GOT3 (cell line): Measurements from ENCODE around the gene EEF2K.
A peak's percentile ranks its signal among the peaks of the same experiment; 100 is the strongest.
"Not testable (repeated sequence)": the region's sequence is repeated elsewhere in the genome, so short reads cannot be mapped to it uniquely, and the experiment has no call there.

ENCODE experiments used
- DNase-seq: peaks from one replicate; lab custom pipeline; 2025; ENCODE audit warnings: mixed read lengths; lab: John Stamatoyannopoulos, UW

The EEF2K gene

DNA sequence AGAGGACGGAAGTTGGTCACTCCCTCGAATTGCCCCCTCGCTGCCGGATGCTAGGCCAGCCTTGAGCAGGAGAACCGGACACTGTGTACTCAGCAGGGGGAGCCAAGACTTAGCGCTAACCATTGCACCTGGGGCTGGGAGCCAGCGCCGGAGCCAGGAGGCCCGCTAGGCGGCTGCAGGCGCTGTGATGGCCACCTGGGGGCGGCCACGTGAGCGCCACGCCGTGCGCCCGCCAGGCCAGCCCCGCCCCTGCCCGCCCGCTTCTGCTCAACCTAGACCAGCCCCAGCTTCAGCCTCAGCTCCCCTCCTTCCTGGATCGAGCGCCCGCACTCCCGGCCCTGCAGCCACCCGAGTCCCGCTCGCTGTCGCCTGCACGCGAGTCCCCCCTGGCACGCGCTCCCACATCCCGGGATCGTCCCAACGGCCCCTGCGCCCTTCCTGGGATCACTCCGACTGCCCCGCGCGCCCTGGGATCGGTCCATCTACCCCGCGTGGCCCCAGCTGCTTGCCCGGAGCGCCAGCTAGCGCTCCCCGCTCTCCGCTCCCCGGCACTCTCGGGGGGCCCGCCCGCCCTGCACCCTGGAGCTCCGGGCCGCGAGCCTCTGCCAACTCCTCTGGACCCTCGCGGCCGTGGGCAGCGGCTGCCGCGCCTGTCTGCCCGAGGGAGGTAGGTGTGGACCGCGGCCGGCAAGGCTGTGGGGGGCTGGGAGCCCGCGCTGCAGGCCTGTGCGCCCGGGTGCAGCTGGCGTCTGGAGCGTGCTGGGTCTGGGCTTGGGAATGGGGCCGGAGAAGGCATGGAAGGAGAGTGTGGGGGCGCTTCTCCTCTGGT is at the start of gene EEF2K:
TSS of gene EEF2K (plus strand) at position 266 of the 829 bp plus-strand sequence. CDS start 19,452 bp downstream, outside the sequence.
- DNase-seq, result peak; percentile 79

DNA sequence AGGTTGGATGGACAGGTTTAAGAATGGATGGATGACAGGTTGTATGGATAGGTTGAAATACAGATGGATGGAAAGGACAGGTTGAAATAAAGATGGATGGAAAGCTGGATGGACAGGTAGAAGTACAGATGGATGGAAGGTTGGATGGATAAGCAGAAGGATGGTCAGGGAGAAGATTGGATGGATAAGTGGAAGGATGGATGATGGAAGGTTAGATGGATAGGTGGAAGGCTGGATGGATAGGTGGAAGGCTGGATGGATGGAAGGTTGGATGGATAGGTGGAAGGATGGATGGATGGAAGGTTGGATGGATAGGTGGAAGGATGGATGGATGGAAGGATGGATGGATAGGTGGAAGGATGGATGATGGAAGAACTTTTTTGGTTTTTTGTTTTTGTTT is 44.7 kb upstream of the EEF2K start:
- no peak for DNase-seq

DNA sequence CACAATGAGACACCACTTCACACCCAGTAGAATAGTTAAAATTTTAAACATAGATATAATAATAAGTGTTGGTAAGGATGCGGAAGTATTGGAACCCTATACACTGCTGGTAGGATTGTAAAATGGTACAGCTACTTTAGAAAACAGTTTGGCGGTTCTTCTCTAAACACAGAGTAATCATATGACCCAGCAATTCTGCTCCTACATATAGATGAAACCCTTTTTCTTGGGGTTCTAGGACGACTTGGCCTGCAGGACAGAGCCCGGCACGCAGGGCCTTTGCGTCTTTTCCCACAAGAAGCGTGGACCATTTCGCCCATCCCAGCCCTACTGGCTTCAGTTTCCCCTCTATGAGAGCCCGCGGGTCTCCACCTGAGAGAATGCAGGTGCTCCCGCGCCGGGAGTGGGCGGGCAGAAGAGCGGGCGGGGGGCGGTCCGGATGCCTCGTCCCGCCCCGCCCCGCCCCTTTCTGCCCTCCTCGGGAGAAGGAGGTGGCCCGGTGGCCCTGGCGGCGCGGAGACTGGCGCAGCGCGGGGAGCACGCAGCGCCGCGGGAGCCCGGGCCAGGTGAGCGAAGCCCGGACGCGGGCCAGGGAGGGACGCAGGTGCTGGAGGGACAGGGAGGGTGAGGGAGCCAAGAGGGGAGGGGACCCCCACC is 44.0 kb upstream of the EEF2K start, which contains the start of gene SDR42E2:
TSS of gene SDR42E2 (plus strand) at position 508 of the 657 bp plus-strand sequence. CDS start 3,077 bp downstream, outside the sequence.
- no peak for DNase-seq

DNA sequence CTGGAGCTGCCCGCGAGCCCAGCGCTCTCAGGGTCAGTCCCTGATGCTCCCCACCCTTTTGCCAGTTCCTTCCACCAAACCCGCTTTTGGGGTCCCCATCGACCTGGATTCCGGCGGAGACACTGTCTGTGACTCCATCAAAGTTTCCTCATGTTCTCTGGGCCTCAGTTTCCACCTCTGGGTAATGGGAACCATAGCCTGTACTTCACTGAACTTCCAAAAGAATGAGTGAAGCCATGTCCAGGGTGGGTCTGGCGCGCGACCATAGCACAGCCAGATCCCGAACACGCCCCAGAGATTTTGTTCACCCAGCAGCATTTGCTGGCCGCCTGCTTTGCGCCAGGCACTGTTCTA is 43.4 kb upstream of the EEF2K start:
- DNase-seq, result no peak

DNA sequence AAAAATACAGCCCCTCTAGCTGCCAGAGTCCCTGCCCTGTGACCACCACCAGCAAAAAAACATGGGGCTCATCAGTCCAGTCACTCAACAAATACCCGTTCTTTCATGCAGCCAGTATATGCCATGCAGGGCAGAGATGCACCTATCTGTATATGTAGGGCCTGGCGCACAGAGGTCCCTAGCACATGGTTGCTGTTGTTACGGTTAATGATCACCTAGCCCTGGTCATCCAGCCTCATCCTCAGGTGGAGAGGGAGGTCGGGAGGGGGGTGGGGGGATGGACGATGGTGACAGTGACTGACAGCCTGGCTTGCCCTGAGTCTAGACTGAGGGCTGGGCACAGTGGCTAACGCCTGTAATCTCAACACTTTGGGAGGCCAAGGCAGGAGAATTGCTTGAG is 42.3 kb upstream of the EEF2K start:
- no peak for DNase-seq

DNA sequence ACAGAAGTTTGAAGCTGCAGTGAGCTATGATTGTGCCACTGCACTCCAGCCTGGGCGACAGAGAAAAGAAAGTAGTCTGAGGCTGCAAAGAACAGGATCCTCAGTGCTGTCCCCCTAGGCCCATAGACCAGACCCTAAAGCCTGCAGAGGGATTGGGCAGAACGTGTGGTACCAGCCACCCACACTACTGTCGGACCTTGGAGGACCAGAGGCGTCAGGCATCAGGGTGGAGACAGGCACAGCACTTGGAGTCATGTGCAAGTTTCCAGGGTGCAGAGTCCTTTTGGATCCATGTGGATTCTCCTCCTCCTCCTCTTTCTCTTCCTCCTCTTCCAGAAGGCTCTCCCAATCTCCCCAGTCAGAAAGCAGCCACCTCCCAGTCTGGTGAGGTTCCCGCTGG is 41.6 kb upstream of the EEF2K start:
- no peak for DNase-seq

DNA sequence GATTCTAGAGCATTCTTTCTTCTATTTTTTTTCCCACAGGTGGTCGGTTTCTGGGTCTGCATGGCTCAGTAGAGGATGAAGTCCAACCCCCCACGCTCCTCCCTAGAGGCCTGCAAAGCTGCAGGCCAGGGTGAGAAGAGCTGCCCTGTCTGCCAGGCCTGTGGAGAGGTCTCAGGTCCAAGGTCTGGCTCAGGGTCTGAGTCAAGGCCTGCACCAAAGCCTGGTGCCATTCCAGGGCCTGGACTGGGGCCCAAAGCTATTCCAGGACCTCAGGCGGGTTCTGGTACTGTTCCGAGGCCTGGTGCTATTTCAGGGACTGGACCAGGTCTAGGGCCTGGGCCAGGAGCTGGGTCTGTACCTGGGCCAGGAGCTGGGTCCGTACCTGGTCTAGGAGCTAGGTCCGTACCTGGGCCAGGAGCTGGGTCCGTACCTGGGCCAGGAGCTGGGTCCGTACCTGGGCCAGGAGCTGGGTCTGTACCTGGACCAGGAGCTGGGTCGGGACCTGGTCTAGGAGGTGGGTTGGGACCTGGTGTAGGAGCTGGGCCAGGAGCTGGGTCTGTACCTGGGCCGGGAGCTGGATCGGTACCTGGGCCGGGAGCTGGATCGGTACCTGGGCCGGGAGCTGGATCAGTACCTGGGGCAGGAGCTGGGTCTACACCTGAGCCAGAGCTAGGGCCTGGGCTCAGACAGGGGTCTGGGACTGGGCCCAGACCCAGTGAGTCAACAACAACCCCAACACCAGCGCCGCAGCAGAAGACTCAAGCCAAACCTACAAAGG is 40.4 kb upstream of the EEF2K start:
- no peak for DNase-seq

DNA sequence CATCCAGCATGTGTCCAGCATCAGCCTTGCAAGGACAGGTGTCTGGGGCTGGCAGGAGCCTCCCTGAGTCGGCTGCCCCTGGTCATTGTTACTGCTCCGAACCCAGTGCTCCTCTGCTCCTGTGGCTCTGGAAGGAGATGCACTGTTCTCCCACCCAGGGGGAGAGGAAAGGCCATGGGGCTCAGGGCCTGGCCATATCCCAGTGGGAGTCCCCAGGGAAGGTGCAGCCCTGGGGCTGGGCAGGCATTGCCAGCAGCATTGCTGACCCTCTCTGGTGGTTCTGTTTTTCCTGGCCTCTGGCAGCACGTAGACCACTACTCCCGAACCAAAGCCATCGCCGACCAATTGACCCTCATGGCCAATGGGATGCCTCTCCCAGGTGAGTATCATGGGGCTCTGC is 34.1 kb upstream of the EEF2K start:
- no peak for DNase-seq

DNA sequence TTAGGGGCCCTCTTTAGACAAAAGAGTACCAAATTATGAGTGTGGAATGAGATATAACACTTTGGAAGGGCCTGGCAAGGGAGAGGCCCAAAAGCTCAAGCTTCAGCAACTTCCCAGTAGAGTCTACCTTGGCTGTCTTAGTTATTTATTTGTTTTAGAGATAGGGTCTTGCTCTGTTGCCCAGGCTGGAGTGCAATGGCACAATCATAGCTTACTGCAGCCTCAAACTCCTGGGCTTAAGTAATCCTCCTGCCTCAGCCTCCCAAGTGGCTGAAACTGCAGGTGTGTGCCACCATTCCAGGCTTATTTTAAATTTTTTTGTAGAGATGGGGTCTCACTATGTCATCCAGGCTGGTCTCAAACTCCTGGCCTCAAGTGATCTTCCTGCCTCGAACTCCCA is 33.4 kb upstream of the EEF2K start:
- not testable (repeated sequence) for DNase-seq

DNA sequence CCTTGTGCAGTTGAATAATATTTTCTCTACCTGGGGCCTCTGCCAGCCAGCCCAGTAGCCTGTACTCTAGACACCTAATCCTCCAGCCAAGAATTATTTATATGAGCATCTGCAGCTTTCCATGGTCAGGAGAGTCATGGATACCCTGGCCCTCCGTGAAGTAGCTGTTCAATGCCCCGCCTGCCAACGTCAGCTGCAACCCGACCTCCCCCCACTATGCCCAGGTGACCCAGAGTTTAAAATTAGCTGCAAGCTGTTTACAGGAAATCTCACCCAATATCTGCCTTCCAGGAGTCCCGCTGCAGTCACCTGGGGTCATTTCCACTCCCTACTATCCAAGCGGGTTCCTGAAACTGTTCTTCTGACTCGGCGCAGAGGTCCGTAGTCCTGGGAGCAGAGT is 31.4 kb upstream of the EEF2K start:
- no peak for DNase-seq

DNA sequence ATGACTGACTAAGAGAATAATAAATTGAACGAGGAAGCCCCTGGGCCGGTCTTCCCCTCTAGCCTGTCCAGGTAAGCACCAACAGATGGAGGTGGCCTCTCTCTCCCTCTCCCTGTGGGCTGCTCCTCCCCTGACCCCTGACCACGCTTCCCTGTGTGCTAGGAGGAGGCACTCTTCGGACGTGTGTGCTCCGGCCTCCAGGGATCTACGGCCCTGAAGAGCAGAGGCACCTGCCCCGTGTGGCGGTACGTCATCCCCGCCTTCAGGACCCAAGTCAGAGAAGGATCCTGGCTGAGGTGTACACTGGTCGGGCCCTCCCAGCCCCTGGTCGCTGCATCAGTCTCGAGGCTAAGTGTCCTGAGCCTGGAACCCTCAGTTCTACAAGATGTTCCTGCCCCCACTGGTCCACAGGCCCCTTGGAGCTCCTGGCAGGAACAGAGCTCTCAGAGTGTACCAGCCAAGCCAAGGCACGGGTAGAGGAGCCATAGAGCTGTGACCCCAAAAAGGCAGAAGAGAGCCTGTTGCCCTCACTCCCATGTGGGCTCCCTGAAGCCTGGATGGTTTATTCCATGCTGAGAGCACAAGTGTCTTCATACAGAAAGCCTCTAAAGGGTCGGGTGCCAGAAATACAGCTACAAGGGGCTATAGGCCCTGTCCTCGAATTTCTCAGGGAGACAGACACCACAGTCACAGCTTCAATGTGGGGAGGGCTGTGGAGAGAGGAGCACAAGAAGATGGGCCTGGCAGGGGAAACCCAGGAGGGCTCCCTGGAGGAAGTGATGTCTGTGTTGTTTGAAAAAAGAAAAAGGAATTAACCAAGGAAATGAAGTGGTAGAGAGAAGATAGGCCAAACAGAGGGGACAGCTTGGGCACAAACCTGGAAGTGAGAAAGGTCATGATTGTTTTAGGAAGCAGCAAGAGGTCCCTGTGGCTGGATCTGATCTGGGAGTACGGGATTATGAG is 27.8 kb upstream of the EEF2K start:
- DNase-seq, result no peak

DNA sequence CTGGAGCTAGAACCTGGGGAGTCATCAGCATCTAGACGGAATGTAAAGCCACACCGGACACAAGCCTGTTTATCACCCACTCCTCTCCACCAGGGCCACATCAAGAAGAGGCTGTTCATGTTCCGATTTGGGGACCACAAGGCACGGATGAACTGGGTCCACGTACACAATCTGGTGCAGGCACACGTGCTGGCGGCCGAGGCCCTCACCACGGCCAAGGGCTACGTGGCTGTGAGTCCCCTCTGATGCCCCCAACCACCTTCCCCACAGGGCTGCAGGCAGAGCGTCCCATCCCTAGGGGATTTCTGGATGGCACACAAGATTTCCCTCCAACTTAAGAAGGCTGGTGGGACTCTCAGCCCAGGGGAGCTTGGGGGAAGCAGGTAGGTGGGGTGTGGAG is 24.7 kb upstream of the EEF2K start:
- DNase-seq, result no peak

DNA sequence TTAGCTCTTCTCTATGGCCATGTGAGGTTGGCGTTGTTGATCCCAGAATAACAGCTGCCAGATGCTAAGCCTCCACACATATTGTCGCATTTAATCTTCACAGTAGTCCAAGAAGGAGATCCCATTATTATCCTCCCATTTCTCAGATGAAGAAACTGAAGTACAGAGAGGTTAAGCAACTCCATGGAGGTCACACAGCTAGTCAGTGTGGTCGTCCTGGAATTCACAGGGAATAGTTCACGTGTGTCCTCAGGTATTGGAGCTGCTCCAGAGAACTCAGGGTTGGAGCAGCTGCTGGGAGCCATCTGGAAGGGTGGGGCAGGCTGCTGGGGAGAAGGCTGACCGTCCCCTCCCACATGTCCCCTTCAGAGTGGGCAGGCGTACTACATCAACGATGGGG is 24.2 kb upstream of the EEF2K start:
- no peak for DNase-seq

DNA sequence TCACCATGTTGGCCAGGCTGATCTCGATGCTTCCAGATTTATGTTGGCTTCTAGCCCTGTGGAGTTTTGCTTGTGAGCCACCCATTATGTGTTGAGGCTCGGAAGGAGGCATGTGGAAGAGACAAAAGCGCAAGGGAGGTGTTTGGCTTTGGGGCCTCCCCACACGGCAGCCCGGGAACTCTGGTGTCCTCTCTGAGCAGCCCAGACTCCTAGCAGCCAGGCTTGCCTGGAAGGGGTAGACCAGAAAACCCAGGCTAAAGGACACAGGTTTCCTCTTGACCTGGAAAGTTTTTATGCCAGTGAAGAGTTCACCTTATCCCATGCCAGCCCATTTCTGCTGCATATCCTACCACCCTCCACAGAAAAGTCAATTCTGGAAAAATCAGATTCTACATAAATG is 22.7 kb upstream of the EEF2K start:
- DNase-seq, result no peak

DNA sequence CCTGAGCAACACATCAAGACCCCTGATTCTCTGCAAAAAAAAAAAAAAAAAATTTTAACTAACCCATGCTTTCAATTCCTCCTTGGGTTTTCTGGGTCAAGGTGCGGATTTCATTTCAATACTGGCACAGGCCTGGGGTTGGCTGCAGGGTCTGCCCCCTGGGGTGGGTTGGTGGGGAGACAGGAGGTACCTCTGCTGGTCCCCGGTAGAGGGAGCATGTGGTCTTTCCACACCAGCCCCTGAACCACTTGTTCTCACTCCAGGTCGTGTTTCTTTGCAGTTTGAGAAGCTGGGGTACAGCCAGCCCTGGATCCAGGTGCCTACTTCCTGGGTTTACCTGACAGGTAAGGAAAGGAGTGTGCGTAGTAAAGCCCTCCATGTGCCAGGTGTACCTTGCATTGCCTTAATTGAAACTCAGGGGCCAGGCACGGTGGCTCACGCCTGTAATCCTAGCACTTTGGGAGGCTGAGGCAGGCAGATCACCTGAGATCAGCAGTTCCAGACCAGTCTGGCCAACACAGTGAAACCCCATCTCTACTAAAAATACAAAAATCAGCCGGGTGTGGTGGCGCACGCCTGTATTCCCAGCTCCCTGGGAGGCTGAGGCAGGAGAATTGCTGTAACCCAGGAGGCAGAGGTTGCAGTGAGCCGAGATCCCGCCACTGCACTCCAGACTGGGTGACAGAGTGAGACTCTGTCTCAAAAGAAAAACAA is 22.0 kb upstream of the EEF2K start:
- no peak for DNase-seq

DNA sequence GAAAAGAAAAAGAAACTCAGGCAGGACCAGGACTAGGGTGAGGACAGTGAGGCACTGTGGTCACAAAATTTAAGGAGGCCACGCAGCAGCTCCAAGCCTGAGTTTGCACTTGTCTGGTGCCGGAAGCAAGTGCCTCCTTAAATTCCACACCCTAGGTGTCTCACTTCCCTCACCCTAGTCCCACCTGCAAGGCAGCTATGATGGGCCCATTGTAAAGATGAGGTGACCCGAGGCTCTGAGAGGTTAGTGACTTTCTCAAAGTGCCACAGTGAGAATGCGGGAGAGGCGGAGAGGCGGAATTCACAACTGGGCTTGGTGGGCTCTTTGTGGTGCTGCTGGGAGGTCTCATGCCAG is 21.5 kb upstream of the EEF2K start:
- DNase-seq, result no peak

DNA sequence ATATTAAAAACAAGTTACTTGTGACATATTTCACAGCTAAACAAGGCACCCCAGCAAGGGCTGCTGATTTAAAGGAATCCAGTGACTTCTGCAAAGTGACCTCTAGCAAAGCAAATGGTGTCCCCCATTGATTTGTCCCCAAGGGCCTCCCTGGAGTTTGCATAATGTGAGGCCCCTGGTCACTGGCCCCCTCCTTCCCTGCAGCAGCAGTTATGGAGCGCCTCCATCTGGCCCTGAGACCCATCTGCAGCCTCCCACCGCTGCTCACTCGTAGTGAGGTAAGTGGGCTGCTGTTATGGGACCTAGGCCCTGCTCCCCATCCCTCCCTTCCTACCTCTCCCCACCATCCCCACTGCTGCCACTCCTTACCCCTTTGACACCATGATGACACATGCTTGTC is 19.6 kb upstream of the EEF2K start:
- no peak for DNase-seq

DNA sequence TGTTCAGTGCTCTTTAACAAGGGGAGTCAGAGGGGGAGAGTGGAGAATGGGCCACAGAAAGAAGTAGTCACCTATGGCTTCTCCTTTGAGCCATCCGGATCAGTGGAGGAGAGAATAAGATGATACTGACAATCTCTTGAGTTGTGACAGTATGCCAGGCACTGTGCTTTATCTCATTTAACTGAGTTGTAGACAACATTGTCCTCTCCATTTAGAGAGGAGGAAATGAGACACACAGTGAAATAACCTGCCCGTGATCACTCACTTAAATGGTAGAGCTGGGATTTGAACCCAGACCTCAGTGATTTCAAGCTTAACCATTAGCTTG is 17.8 kb upstream of the EEF2K start:
- no peak for DNase-seq

DNA sequence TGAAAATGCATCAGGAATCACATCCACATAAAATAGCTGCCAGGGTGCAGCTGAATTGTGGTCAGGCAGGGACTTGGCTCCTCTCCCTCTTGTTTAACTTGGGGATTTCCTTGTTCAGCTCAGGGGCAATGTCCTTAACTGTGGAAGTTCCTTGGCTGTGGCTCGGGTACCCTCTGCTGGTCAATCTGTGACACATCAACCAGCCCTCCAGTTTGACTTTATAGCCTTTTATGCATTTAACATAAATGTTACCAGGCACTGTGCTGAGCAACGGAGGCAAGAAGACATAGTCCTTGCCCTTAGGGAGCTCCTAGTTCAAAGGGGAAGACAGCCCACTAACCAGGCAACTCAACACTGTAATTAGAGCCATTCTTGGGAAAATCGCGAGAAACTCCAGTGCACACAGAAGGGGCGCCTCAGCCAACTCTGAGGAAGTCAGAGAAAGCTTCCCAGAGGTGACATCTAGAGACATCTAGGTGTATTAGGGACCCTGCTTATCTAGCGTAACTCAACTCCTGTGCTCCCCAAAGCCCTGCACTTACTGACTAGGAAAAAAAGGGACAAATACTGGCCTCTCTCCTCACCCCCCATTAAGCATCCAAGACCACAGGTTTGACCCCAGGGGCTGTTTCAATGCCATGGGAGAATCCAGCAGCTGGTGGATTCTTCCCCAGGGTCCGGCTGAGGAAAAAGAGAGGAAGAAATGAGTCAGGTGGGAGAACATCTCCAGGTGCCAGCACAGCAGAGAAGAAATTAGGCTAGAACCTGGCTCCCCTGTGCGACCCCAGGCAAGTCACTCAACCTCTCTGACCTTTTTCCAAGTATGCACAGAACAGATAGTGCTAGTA is 17.3 kb upstream of the EEF2K start:
- no peak for DNase-seq

DNA sequence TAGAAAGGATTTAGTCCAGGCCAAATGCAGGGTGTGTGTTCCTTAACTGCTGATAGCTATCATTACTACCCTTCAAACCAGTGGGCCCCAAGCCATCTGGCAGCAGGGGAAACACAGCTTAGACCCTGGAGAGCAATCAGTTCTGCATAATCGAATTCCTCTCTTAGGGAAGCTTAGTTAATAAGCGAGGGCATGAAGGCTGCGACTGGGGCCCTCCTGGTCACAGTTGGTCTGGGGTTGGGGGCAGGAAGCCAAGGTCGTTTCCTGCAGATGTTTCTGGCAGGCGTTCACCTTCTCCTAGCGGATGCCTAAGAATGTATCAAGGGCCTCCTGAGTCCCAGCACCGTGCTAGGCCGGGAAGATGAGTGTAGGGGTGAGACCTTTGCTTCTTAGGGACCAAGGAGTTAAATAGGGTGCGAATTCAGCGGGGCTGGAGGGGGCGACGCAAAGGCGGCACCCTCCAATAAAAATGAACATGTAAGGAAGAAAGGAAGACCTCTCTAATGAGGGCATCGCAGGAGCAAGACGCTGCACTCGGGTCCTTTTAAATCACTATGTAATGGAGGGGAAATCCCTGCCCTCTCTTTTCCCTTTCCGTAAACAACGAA is 16.5 kb upstream of the EEF2K start:
- DNase-seq, result no peak
